ENCODE measurements around the gene OR6C2.
A peak's percentile ranks its signal among the peaks of the same experiment; 100 is the strongest.
"Not testable (repeated sequence)": the region's sequence is repeated elsewhere in the genome, so short reads cannot be mapped to it uniquely, and the experiment has no call there.

OR6C2 gene

GRCh38 chr12:55428331-55429243 is 15.3 kb upstream of the OR6C2 start:
- H3K4me3 ChIP-seq (ENCODE audit: low read length), result no peak overlapping the region
- H3K27me3 ChIP-seq (ENCODE audit: control insufficient read depth, low read length), result no peaks in the 10 kb centered on the region
- TF ChIP-seq, protein P1, sequence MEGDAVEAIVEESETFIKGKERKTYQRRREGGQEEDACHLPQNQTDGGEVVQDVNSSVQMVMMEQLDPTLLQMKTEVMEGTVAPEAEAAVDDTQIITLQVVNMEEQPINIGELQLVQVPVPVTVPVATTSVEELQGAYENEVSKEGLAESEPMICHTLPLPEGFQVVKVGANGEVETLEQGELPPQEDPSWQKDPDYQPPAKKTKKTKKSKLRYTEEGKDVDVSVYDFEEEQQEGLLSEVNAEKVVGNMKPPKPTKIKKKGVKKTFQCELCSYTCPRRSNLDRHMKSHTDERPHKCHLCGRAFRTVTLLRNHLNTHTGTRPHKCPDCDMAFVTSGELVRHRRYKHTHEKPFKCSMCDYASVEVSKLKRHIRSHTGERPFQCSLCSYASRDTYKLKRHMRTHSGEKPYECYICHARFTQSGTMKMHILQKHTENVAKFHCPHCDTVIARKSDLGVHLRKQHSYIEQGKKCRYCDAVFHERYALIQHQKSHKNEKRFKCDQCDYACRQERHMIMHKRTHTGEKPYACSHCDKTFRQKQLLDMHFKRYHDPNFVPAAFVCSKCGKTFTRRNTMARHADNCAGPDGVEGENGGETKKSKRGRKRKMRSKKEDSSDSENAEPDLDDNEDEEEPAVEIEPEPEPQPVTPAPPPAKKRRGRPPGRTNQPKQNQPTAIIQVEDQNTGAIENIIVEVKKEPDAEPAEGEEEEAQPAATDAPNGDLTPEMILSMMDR (IDR thresholded peaks at IDR 0.05; ENCODE audit: low read depth, low read length, poor library complexity, severe bottlenecking), result no peak
- TF ChIP-seq EZH2phosphoT487 (IDR thresholded peaks at IDR 0.05; ENCODE audit: borderline replicate concordance, low read length), result no peak
- H3K4me2 ChIP-seq (ENCODE audit: low read length), result no peak overlapping the region
- no peaks in the 10 kb centered on the region for H3K79me2 ChIP-seq (ENCODE audit: control insufficient read depth, low read length)
- 0 out of 2 replicates have a peak, but pooled peaks cover 3% of the 10 kb centered on the region for H3K4me1 ChIP-seq (ENCODE audit: control insufficient read depth, low read length)
- no peaks in the 10 kb centered on the region for H3K9me2 ChIP-seq (replicated peaks; ENCODE audit: control insufficient read depth, low read length)
- H3K9me3 ChIP-seq (ENCODE audit: control insufficient read depth, insufficient read depth, low read length), result no peaks in the 10 kb centered on the region
- no peak overlapping the region for H3K27ac ChIP-seq (ENCODE audit: low read depth, low read length)
- no peaks in the 10 kb centered on the region for H3K36me3 ChIP-seq (ENCODE audit: control insufficient read depth, low read length)
- no peaks in the 10 kb centered on the region; the same call in 1 of the 2 replicates for H3F3A ChIP-seq (ENCODE audit: control insufficient read depth, insufficient read depth)
- no peaks in the 10 kb centered on the region for H4K20me1 ChIP-seq (ENCODE audit: control insufficient read depth, insufficient read depth, low read depth, low read length)

DNA sequence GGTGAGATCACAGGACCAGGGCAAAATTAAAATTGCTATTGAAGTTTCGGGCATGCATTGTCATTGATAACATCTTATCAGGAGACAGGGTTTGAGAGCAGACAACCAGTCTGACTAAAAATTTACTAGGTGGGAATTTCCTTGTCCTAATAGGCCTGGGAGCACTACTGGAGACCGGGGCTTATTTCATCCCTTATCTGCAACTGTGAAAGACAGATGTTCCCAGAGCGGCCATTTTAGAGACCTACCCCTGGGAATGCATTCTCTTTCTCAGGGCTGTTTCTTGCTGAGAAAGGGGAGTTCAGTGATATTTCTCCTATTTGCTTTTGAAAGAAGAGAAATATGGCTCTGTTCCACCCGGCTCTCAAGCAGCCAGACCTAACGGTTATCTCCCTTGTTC is 2.6 kb upstream of the OR6C2 start:
- peaks cover 29% of the 10 kb centered on the region for H3K4me1 ChIP-seq (ENCODE audit: control insufficient read depth, low read length)

GRCh38 chr12:55445357-55445756 is 1.5 kb downstream of the OR6C2 start:
- Histone ChIP-seq H3K27ac (ENCODE audit: low read depth, low read length) (no peak overlapping the region), H3K9me2 (replicated peaks; ENCODE audit: control insufficient read depth, low read length) (no peaks in the 10 kb centered on the region), H3F3A (ENCODE audit: control insufficient read depth, insufficient read depth) (no peaks in the 10 kb centered on the region), H4K20me1 (ENCODE audit: control insufficient read depth, insufficient read depth, low read depth, low read length) (no peaks in the 10 kb centered on the region), H3K36me3 (ENCODE audit: control insufficient read depth, low read length) (no peaks in the 10 kb centered on the region), H3K79me2 (ENCODE audit: control insufficient read depth, low read length) (no peaks in the 10 kb centered on the region), H3K4me3 (ENCODE audit: low read length) (0 out of 2 replicates have a peak overlapping the region, but pooled peaks have one; percentile 16), H3K4me1 (ENCODE audit: control insufficient read depth, low read length) (peaks cover 33% of the 10 kb centered on the region), H3K27me3 (ENCODE audit: control insufficient read depth, low read length) (no peaks in the 10 kb centered on the region), H3K4me2 (ENCODE audit: low read length) (peak overlapping the region; percentile 40), H3K9me3 (ENCODE audit: control insufficient read depth, insufficient read depth, low read length) (no peaks in the 10 kb centered on the region)
- TF ChIP-seq, protein P1 (IDR thresholded peaks at IDR 0.05; ENCODE audit: low read depth, low read length, poor library complexity, severe bottlenecking), result no peak
- no peak for TF ChIP-seq EZH2phosphoT487 (IDR thresholded peaks at IDR 0.05; ENCODE audit: borderline replicate concordance, low read length)

More for the DNA sequence above, 2.6 kb upstream of the OR6C2 start:
- H3K27ac ChIP-seq (ENCODE audit: low read depth, low read length); H3K4me3 ChIP-seq (ENCODE audit: low read length); H3K79me2 ChIP-seq (ENCODE audit: control insufficient read depth, low read length); H3K36me3 ChIP-seq (ENCODE audit: control insufficient read depth, low read length); H3K9me3 ChIP-seq (ENCODE audit: control insufficient read depth, insufficient read depth, low read length); H3K4me2 ChIP-seq (ENCODE audit: low read length); H3K9me2 ChIP-seq (replicated peaks; ENCODE audit: control insufficient read depth, low read length); H3F3A ChIP-seq (ENCODE audit: control insufficient read depth, insufficient read depth); H3K27me3 ChIP-seq (ENCODE audit: control insufficient read depth, low read length); H4K20me1 ChIP-seq (ENCODE audit: control insufficient read depth, insufficient read depth, low read depth, low read length): not testable (repeated sequence)

- Histone ChIP-seq H3K4me3 (ENCODE audit: low read length) (no peak overlapping the region), H3F3A (ENCODE audit: control insufficient read depth, insufficient read depth) (no peaks in the 10 kb centered on the region), H3K4me2 (ENCODE audit: low read length) (no peak overlapping the region), H3K27me3 (ENCODE audit: control insufficient read depth, low read length) (no peaks in the 10 kb centered on the region), H3K79me2 (ENCODE audit: control insufficient read depth, low read length) (no peaks in the 10 kb centered on the region), H4K20me1 (ENCODE audit: control insufficient read depth, insufficient read depth, low read depth, low read length) (no peaks in the 10 kb centered on the region), H3K9me3 (ENCODE audit: control insufficient read depth, insufficient read depth, low read length) (no peaks in the 10 kb centered on the region), H3K9me2 (replicated peaks; ENCODE audit: control insufficient read depth, low read length) (no peaks in the 10 kb centered on the region), H3K27ac (ENCODE audit: low read depth, low read length) (no peak overlapping the region), H3K4me1 (ENCODE audit: control insufficient read depth, low read length) (peaks cover 33% of the 10 kb centered on the region), H3K36me3 (ENCODE audit: control insufficient read depth, low read length) (no peaks in the 10 kb centered on the region)
- TF ChIP-seq, protein P1 (IDR thresholded peaks at IDR 0.05; ENCODE audit: low read depth, low read length, poor library complexity, severe bottlenecking), result peak; percentile 31
- no peak for TF ChIP-seq EZH2phosphoT487 (IDR thresholded peaks at IDR 0.05; ENCODE audit: borderline replicate concordance, low read length)
Observed at GRCh38 chr12:55446326-55446725, 2.5 kb downstream of the OR6C2 start.
